Limb (tissue), 2 donors: ENCODE data around the gene TCAF1.

Experiments used
- DNase-seq, 2 donors: peaks; one replicate each; pipeline ENCODE4 v3.0.0-alpha.2; 2016; ENCODE audit errors: extremely low spot score in 2 of 2

The TCAF1 gene, protein sequence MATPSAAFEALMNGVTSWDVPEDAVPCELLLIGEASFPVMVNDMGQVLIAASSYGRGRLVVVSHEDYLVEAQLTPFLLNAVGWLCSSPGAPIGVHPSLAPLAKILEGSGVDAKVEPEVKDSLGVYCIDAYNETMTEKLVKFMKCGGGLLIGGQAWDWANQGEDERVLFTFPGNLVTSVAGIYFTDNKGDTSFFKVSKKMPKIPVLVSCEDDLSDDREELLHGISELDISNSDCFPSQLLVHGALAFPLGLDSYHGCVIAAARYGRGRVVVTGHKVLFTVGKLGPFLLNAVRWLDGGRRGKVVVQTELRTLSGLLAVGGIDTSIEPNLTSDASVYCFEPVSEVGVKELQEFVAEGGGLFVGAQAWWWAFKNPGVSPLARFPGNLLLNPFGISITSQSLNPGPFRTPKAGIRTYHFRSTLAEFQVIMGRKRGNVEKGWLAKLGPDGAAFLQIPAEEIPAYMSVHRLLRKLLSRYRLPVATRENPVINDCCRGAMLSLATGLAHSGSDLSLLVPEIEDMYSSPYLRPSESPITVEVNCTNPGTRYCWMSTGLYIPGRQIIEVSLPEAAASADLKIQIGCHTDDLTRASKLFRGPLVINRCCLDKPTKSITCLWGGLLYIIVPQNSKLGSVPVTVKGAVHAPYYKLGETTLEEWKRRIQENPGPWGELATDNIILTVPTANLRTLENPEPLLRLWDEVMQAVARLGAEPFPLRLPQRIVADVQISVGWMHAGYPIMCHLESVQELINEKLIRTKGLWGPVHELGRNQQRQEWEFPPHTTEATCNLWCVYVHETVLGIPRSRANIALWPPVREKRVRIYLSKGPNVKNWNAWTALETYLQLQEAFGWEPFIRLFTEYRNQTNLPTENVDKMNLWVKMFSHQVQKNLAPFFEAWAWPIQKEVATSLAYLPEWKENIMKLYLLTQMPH

DNA sequence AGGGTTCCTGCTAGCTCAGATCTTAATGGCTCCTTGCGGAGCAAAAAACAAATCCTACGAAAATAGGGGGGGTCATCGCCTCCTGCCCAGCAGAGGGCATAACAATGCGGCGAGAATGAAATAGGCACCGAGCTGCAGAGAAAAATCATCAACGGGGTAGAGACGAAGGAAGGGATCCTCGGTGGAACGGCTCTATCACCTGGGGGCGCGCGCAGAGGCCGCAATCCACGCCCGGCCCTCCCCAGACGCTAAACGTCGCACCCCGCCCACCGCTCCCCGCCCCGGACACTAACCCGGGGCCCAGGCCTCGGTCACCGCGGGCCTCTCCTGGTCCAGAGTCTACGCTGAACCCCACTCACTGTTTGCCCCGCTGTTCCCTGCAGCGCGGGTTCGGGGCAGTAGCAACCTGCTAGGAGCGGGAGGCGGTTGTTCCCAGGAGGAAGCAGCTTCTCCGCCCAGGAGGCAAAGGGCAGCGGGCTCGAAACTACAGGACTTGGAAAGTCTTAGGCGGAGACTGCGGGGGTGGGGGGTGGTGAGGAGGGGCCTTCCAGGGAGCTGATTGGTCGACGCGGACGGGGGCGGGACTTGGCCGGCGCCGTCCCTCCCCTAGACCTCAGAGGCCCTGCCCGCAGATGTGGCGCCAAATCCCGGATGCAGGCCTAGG lies at the start of gene TCAF1:
Gene TCAF1, minus strand, starts transcription at position 509 of the 664 bp plus-strand sequence. CDS start 25,568 bp downstream, outside the sequence.
- DNase-seq, result peak; percentile 95 to 96

DNA sequence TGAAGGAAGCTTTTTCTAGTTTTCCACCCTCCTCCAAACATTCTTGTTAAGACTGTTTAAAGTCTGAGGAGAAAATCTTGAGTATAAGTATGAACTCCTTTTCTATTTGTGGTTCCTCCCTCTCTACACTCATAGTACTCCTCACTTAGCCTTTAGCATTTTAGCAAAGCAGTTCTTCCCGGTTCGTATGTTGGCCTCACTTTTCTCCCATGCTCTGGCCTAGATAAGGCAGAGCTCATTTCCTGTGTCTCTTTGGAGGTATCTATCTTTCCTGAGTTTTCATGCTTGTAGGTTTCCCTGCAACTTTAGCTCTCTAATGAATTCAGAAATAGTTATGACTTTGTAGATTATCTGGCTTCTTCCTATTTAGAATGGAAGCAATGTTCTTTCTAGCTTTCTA lies 46.8 kb upstream of the TCAF1 start:
- no peak for DNase-seq

DNA sequence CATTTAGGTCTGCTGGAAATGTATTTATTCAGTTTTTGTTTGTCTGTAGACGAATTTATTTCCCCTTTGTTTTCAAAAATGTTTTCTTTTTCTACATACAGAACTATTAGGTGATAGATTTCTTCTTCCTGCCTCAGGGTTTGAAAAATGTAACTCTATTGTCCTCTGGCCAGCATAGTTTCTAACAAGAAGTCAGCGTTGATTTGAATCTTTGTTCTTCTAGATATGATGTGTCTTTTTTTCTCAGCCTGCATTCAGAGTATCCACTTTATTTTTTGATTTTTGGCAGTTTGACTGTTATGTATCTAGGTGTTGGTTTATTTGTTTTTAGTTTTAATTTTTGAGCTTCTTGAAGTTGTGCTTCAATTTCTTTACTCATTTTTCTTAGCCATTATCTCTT lies 45.1 kb upstream of the TCAF1 start:
- no peak for DNase-seq

DNA sequence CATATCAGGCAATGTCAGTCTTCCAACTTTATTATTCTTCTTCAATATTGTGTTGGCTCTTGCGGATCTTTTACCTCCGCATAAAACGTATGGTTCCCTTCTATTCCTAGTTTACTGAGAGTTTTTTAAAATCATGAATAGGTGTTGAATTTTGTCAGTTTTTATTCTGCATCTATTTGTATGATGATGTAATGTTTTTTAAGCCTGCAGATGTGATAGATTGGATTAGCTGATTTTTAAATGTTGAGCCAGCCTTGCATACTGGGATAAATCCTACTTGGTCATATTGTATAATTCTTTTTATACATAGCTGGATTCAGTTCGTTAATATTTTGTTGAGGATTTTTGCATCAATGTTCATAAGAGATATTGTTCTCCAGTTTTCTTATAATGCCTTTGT lies 43.4 kb upstream of the TCAF1 start:
- no peak for DNase-seq

DNA sequence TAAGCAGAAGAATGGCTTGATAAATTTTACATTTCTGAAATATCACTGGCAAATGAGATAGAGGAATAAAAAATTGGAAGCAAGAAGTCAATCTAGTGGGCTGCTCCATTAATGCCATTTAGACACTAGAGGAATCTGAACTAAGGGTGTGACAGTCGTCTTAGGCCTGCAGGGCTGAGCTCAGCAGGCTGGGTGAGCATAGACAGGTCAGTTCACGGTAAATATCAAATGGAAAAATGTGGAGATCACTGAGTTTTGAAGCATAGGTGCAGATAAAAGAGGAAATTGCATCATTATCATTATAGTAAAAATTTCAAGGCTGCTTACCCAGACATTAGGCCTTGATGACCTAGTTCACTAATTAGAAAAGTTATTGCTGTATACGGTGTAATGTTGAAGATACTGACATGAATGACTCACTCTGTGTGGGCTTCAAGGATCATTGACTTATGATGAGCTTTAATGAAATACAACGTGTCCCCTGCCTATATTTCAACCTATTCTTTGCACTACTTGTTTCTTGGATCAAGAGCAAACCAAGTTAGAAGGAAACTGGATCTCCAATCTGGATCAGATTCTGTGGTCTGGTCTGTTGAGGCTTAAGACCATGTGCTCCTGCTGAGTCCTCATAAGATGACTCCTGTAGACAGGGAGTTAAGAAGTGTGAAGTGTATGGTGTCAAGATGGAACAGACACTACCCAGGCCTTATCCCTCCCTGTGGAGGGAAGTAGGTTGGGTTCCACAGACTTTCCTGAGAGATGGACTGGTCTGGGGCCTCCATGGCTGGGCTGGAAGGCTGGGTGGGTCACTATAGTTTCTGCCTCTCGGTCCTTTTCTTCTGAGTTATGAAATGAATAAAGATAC lies 36.6 kb upstream of the TCAF1 start:
- DNase-seq, result no peak

DNA sequence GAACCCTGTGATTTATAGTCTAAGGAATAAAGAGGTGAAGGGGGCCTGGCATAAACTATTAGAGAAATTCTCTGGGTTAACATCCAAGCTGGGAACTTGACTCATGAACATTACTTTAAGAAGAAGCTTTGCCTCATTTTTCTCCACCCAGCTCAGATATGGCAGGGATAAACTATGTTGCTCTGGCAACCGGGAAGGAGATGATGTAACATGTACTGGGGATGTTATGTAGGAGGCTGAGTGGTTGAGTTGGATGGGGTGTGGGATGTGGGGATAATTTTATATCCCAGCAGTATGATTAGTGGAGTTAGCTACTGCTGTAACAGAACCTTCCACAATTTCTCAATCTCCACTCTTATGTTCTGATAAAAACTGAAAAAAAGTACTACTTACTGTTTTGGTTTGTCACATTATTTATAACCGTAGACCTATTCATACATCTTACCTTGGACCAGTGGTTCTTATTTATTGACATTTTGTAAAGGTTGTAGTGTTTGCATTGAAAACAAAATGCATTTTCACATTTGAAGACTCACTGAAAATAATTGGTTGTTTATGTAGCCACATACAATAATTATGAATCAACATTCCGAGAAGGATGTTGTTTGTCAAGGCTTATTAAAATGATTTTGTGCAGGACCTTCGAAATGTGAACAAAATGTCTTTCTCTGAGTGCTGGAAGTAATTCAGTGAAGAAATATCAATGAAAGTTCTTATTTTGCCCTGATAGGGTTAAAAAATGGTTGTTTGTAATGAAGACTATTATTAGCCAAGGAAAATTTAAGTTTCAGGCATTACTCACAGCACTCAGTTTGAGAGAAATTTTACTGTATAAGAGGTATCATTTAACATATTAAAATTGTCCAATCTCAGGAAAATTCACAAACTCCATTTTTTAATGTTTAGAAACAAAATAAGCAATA lies 34.4 kb upstream of the TCAF1 start:
- no peak for DNase-seq

DNA sequence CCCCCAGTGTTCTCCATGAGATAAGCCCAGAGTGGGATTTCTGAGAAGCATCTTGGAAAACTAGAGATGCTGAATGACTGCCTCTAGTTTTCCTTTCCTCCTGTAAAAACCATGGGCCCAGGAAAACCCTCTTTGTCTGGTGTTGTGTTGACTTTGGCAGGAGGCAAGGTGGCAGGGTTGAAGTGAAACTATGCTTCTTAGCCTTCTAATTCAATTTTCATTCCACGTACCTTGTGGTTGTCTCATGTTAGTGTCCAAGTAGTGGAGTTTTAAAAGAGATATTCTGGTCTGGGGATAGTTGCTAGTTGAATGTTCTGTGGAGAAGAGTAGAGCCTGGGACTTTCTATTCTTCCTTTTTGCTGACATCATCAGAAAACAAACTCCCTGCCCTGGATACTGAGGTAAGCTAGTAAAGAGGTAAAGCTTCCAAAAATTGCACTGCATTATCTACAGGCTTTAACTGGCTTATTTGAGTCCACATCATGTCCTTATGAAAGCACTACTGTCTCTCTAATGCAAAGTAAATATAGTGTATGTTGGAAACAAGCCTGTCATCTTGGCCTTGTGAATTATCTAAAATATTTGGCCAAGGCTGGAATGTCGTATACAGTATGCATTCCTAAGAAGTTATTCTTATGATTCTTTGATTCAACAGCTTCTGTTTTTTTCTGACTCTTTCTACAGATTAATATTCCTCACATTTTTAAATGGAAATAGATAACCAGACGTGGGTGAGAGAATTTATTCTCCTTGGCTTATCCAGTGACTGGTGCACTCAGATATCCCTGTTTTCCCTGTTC lies 32.8 kb upstream of the TCAF1 start, which contains the start of gene OR2F2:
Gene OR2F2, plus strand, starts transcription at position 708 of the 800 bp plus-strand sequence. Its CDS starts 0 bp downstream, at position 708.
- no peak for DNase-seq

DNA sequence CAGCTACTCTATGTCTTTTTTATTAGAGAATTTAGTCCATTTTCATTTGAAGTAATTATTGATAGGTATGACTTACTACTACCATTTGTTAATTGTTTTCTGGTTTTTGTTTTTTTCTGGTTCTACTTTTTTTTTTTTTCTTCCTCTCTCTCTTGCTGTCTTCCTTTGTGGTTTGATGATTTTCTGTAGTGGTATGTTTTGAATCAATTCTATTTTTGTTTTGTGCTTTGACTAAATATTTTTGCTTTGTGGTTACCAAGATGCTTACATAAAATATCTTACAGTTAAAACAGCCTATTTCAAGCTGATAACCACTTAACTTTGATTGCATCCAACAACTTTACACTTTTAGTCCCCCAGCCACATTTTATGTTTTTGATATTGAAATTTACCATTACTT lies 29.8 kb upstream of the TCAF1 start:
- DNase-seq, result no peak

DNA sequence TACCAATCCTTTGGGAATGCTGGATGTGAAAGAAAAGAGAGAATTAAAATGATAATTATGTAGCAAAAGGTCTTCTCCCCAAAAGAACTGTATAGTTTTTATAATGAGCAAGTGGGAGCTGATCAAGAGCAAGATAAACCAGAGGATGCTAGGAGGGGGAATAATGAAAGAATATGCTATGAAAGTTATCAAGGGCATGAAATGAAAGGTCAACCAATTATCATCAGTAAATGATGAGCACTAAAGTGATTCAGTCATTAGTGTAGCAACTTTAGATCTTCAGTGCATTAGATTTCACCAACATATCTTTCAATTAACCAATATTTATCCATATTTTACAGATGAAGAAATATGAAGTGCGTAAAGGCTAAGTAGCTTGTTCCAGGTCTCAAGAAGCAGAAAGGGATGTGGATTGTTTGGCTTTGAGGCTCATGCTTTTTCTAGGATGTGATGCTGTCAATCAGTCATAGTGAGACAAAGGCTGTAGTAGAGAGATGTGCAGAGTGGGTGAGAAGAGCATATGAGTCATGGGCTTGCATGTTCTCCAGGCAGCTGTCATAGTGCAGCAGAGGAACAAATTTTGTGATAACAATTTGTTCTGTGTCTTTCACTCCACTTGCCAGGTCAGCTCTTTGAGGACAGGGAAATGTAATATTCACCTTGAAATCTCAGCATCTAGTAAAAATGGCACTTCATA lies 27.4 kb upstream of the TCAF1 start:
- DNase-seq, result no peak

DNA sequence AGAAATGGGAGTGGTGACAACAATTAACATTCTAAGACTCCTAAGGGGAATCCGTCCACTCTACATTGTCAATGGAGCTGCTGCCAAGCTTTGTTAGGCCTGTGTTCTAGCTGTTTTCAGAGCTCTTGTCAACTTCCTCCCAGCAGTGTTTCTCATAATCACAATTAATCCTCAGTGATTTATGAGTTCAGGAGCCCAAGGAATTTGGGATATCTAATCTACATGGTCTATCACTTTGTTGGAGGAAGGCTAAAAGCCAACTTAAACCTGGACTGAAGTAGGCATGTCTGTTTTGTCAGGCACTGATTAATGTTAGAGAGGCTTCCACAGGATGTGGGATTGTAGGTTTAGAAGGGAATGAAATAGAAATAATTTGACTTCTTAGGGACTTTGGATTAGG lies 22.9 kb upstream of the TCAF1 start:
- DNase-seq, result no peak

DNA sequence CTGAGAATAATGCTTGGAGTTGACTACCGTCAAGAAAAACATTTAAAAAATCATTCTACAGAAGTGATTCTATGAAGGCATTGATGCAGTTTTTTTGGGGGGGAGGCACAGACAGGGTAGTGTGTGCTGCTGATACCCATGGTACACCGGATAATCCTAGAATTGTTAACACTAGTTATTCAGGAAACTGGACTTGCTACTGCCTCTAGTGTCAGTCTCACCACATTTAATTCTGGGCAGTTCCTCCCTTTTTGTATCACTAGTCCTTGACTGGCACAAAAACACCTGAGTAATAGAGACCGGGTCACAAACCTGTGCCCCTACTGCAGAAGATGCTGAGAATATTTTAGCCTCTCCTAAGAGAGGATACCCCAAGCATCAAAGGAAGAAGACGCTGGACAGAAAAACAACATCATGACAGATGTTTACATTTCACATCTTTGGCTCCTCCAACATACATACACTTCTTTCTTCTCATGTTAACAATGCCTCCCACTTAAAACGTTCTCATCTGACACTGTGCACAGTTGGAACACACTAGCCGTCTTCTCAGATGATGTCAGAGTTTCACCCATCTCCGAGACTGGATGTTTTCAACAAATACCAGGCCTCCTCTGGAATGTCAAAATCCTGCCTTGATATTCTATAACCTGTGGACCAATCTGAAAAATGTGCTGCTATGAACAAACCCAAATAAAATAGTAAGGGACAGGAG lies 13.1 kb upstream of the TCAF1 start:
- no peak for DNase-seq

DNA sequence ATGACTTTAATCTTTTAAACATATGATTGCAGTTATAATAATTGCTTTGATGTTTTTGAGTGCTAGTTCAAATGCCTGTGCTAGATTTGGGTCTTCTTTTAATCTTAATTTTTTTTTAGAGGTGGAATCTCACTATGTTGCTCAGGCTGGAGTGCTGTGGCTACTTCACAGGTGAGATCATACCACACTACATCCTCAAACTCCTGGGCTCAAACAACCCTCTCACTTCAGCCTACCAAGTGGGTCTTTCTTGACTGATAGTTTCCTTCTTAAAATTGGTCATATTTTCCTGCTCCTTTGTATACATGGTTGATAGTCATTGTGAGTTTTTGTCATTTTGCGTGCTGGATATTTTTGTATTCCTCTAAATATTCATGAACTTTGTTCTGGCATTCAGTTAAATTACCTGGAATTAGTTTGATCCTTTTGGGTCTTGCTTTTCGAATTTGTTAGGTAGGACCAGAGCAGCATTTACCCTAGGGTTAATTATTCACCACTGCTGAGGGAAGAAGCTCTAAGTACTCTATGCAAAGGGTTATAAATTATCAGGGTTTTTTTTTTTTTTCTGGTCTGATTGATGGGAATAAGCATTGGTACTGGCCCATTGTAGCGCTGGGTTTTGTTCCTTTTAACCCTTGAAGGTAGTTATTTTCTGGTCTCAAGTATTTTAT lies 12.1 kb upstream of the TCAF1 start:
- no peak for DNase-seq

DNA sequence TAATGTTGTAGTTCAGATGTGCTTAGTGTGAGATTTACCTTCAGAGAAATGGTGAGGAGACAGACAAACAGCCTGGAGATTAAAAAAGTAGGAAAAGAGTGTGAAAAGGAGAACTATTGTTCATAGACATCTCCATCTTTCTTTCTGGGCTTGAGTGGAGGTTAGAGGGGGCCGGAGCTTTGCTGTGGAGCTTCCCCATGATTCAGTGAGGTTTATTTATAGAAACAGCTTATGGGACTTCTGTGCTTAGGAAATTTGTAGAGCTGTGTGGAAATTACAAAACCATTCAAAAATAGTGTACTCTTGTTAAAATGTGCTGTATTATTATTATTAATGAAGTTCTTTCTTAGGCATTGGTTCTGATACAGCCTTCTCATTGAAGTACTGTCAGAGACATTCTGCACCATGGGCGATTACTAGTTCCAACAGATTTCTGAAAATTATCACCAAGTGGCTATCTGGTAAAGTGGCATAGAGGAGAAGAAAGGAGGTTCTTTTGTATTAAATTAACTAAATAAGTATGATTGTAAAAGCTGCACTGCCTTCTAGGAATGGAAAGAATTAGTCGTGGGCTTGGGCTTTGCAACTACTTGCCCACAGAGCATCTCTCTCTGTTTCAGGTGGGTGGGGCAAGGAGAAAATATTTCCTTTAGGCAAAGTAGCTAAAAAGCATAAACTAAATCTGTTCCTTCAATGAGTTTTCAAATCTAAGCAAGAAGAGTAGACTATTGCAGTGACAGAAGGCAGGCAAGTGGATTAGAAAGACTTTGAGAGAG lies 8.7 kb upstream of the TCAF1 start:
- DNase-seq, result no peak

DNA sequence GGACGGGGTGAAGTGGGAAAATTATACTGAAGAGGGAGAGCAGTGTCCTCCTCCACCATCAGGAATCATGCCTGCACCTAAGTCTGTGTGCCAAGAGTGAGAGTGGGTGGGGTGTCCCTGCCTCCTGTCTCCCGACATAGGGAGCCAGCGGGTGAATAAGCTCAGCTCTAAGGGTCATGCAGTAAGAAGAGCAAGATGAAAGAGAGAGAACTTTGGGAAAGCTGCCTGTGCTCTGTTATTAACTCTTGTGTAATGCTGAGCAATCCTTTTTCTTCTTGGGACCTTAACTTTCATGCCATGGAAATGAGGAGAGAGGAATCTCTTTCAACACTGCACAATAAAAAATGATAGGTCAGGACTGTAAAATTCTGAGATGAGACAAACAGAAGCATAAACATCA lies 7.9 kb upstream of the TCAF1 start:
- DNase-seq, result no peak

DNA sequence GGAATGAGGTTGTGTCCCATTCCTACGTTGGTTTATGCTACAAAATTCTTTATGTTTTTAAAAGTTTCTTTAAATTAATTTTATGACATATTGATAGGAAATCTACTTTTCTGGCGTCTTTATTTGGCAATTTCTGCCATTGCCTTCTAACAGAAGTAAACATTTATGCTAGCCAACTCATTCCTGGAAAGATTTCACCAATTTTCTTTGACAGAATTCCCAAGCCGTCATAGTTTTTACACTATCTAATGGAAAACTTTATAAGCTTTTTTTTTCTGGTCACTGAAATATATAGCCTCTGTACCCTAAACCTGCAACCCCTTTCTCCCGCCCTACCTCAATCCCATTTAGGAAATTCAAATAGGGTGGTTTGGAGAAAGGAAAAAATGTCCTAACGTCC lies 6.1 kb upstream of the TCAF1 start:
- DNase-seq, result no peak

DNA sequence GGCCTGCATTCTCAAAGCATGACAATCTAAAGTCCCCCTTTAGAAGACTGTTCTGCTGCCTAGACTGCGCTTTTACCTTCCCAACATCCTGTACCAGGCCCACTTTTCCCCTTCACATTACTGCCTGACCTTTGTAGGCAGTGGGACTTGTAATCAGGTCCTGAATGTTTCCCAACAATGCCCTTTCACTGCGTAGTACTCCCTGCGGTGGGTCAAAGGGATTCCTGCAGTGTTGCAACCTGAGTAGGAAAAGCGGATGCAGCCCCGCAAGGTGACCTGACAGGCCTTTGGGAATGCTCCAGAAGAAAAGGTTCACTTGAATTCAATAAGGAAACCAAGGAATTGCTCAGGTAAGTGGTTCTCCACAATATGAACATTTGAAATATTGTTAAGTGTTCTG lies 4.9 kb upstream of the TCAF1 start:
- DNase-seq, result no peak
